PC-3 (cell line): ENCODE measurements around the gene TEPSIN.

Source experiments
- CTCF ChIP-seq: fragments of 300-600 bp; sonication (generic); conservative IDR thresholded peaks from 2 replicates; pipeline ENCODE4 v1.5.1; 2017; ENCODE audit warnings: antibody characterized with exemption, low read depth, mild to moderate bottlenecking, low read length
- EZH2 ChIP-seq: fragments of 300-600 bp; sonication (generic); IDR thresholded peaks from one replicate; pipeline ENCODE4 v1.6.1; 2017; ENCODE audit warnings: antibody characterized with exemption, mild to moderate bottlenecking, low read length; ENCODE audit not compliant: unreplicated experiment
- EZH2phosphoT487 ChIP-seq: fragments of 300-600 bp; sonication (generic); IDR thresholded peaks from 2 replicates; pipeline ENCODE4 v1.6.1; 2018; ENCODE audit warnings: mild to moderate bottlenecking, antibody characterized with exemption, low read length, borderline replicate concordance

- peak; percentile 76 for TF ChIP-seq CTCF
- no peak for TF ChIP-seq EZH2
- no peak for TF ChIP-seq EZH2phosphoT487
These were observed 3.0 kb upstream of the TEPSIN start for GRCh38 chr17:81241648-81242420.
